Epithelial cell of esophagus (primary cell): ENCODE results near the gene ABCA12.

Experiments used
- DNase-seq: peaks from one replicate; pipeline ENCODE4 v3.0.0; 2010; ENCODE audit warnings: low read depth
- H3K4me3 ChIP-seq: 2 replicates; pipeline ENCODE4 v1.5.1; 2011; ENCODE audit warnings: mild to moderate bottlenecking, low read length, control low read depth
- CTCF ChIP-seq: IDR thresholded peaks from 2 replicates; pipeline ENCODE4 v1.5.1; 2011; ENCODE audit warnings: low read depth, mild to moderate bottlenecking, low read length, control low read depth, inconsistent platforms; ENCODE audit not compliant: insufficient read depth; ENCODE audit errors: missing control alignments

ABCA12 gene

DNA sequence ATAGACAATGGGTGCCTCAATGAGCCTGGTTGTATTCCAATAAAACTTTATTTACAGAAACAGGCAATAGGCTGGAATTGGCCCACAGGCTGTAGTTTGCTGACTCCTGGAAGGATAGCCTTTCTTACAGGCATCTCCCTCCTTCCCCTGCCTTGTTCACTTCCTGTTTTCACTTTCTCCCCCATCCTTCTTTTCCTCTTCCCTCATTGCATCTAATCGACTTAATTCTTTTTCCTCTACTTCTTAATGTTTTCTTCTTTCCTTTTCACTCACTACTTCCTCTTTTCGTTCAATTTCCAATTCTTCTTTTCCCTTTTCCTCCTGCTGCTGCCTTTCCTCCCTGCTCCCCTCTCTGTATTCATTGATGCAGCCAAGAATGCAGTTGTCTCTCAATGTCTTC is 70.0 kb downstream of the ABCA12 start:
- DNase-seq: no peak
- H3K4me3 ChIP-seq: no peak overlapping the region
- no peak for TF ChIP-seq CTCF

- TF ChIP-seq CTCF: no peak
- no peak overlapping the region for H3K4me3 ChIP-seq
- no peak for DNase-seq
Measured at GRCh38 chr2:215066124-215066523, 72.3 kb downstream of the ABCA12 start.

DNA sequence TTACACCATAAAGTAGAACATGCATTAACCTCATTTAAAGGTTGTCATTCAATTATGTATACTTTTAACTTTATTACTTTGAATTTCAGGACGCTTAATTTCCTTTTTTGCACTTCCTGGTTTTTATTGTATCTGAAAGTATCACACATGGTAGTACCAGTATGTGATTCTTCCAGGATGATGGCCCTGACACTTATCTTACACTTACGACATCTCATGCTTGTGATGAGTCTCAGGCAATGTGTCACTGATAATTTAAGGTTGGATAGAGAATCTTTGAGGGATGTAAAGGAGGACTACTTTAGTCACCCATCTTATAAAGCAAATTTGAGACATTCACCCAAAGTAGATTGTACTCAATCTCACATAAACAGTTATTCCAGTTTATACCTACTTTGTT is 74.9 kb downstream of the ABCA12 start:
- no peak overlapping the region for H3K4me3 ChIP-seq
- no peak for DNase-seq
- no peak for TF ChIP-seq CTCF

DNA sequence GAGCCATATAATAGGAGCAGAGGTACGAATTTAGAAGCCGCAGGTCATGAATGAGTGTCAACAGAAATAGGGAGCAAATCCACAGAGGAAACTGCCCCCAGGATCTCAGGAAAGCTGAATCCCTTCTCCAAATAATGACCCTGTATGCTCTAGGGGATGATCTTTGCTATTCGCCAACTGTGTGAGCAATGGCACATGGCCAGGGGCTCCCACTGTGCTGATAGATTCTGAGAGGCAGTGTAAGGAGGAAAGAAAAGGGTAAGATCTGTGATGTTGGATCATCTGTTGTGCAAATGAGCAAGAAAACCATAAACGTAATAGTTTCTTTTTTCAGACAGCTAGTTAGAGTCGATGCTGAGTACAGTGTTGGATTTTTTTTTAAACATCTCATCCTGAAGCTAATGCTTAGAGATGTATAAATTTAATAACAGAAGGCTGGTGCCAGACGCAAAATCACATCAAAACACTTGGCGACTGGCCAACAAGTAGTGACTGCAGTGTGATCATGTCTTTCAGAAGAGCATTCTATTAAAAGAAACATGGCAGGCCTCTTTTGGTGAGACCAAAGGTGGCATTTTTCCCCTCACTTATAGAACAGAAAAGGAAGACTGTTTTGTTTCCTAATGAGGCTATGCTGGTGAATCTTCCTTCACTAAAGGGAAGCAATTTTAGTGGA is 77.4 kb downstream of the ABCA12 start:
- H3K4me3 ChIP-seq: no peak overlapping the region
- no peak for TF ChIP-seq CTCF
- no peak for DNase-seq

- TF ChIP-seq CTCF: no peak
- DNase-seq: peak; percentile 17
- no peak overlapping the region for H3K4me3 ChIP-seq
Measured at GRCh38 chr2:215059724-215060123, 78.7 kb downstream of the ABCA12 start.

DNA sequence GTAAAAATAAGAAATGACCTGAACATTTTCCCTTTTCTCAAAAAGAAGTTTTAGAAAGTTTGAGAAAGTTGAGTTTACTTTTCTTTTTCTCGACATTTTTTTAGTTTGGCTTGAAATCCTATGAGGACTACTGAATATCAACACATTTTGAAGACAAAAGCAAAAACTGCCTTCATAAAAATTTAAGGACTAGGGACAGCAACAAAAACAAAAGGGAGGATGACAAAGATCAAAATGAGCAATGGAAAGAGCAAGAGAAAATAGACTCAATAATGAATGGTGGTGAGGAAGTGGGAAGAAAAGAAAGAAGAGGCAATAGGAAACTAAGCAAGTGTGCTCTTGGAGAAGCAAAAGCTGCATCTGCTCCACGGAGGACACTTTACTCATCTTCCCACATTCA is 82.5 kb downstream of the ABCA12 start:
- DNase-seq: no peak
- no peak overlapping the region for H3K4me3 ChIP-seq
- TF ChIP-seq CTCF: no peak

- no peak for TF ChIP-seq CTCF
- DNase-seq: no peak
- no peak overlapping the region for H3K4me3 ChIP-seq
Measured at GRCh38 chr2:215052810-215053209, 85.6 kb downstream of the ABCA12 start.
